Neural progenitor cell (in vitro differentiated cells): ENCODE data around the gene OR51G1. TPM values are rescaled to one million over a fixed set of nuclear protein-coding genes. Genes with fewer than 3 reads are reported as not detected.

Experiments used
- DNase-seq: peaks from one replicate; pipeline ENCODE4 v3.0.0-alpha.2; 2016; ENCODE audit warnings: low spot score
- H2AFZ ChIP-seq: fragments of 200-600 bp; sonication (generic); replicated peaks from 2 replicates; pipeline ENCODE4 v1.6.1; 2016; ENCODE audit warnings: antibody characterized with exemption
- H3F3A ChIP-seq: fragments of 200-600 bp; sonication (generic); 2 replicates; pipeline ENCODE4 v1.6.1; 2016; ENCODE audit warnings: antibody characterized with exemption, low read depth
- H3K27ac ChIP-seq: fragments of 200-600 bp; sonication (generic); 2 replicates; pipeline ENCODE4 v1.5.1; 2016; ENCODE audit warnings: mild to moderate bottlenecking
- H3K27me3 ChIP-seq: fragments of 200-600 bp; sonication (generic); 2 replicates; pipeline ENCODE4 v1.6.1; 2016; ENCODE audit warnings: mild to moderate bottlenecking, moderate library complexity
- H3K36me3 ChIP-seq: fragments of 200-600 bp; sonication (generic); 2 replicates; pipeline ENCODE4 v1.5.1; 2016
- H3K4me1 ChIP-seq: fragments of 200-600 bp; sonication (generic); 2 replicates; pipeline ENCODE4 v1.6.1; 2016; ENCODE audit warnings: mixed run types
- H3K4me2 ChIP-seq: fragments of 200-600 bp; sonication (generic); 2 replicates; pipeline ENCODE4 v1.6.1; 2016
- H3K4me3 ChIP-seq: fragments of 200-600 bp; sonication (generic); 2 replicates; pipeline ENCODE4 v1.5.1; 2016
- H3K79me2 ChIP-seq: fragments of 200-600 bp; sonication (generic); 2 replicates; pipeline ENCODE4 v1.6.1; 2016; ENCODE audit warnings: low read depth
- H3K9ac ChIP-seq: fragments of 200-600 bp; sonication (generic); 2 replicates; pipeline ENCODE4 v1.6.1; 2016
- H3K9me3 ChIP-seq: fragments of 200-600 bp; sonication (generic); 2 replicates; pipeline ENCODE4 v1.5.1; 2016; ENCODE audit warnings: low read depth
- H4K20me1 ChIP-seq: fragments of 200-600 bp; sonication (generic); 2 replicates; pipeline ENCODE4 v1.6.1; 2016; ENCODE audit warnings: low read depth
- H3K27ac Mint-ChIP-seq: 3 replicates; pipeline ENCODE4 v1.8.0; 2021; ENCODE audit warnings: mixed read lengths
- H3K27me3 Mint-ChIP-seq: 2 replicates; pipeline ENCODE4 v1.8.0; 2022; ENCODE audit warnings: low read depth, mild to moderate bottlenecking, inconsistent platforms, moderate library complexity, mixed read lengths; ENCODE audit not compliant: insufficient read depth
- H3K36me3 Mint-ChIP-seq: 3 replicates; pipeline ENCODE4 v1.8.0; 2021; ENCODE audit warnings: mixed read lengths
- H3K4me1 Mint-ChIP-seq: 3 replicates; pipeline ENCODE4 v1.8.0; 2021; ENCODE audit warnings: mixed read lengths
- H3K4me3 Mint-ChIP-seq: 3 replicates; pipeline ENCODE4 v1.8.0; 2021; ENCODE audit warnings: mild to moderate bottlenecking, moderate library complexity, mixed read lengths
- H3K9me3 Mint-ChIP-seq: 3 replicates; pipeline ENCODE4 v1.8.0; 2020; ENCODE audit warnings: mixed read lengths
- CTCF ChIP-seq: fragments of 200-600 bp; sonication (generic); IDR thresholded peaks from 2 replicates; pipeline ENCODE4 v1.5.1; 2017; ENCODE audit warnings: antibody characterized with exemption, mild to moderate bottlenecking
- EZH2 ChIP-seq: fragments of 200-600 bp; sonication (generic); IDR thresholded peaks from 2 replicates; pipeline ENCODE4 v1.6.1; 2017; ENCODE audit warnings: antibody characterized with exemption, mild to moderate bottlenecking, moderate library complexity
- EZH2phosphoT487 ChIP-seq: fragments of 200-600 bp; sonication (generic); IDR thresholded peaks from 2 replicates; pipeline ENCODE4 v1.6.1; 2017; ENCODE audit warnings: antibody characterized with exemption
- total RNA-seq: library from RNA; depleted of rRNA; stranded (reverse); fragments of >200 nt; gene quantifications from 2 replicates; pipeline ENCODE4 v1.2.3, GENCODE V29; 2015; ENCODE audit warnings: low replicate concordance

Gene OR51G1
- total RNA-seq, 1 donor from 2014 or later = not detected

- H3K4me1 ChIP-seq = no peaks in the 10 kb centered on the region
- no peaks in the 10 kb centered on the region for H3K4me1 Mint-ChIP-seq
- H3K79me2 ChIP-seq = no peaks in the 10 kb centered on the region
- no peaks in the 10 kb centered on the region for H3K36me3 Mint-ChIP-seq
- H3K27ac Mint-ChIP-seq = no peak overlapping the region
- no peaks in the 10 kb centered on the region for H3K27me3 Mint-ChIP-seq
- H3K9me3 ChIP-seq = no peaks in the 10 kb centered on the region
- no peak overlapping the region for H2AFZ ChIP-seq
- no peaks in the 10 kb centered on the region for H3K36me3 ChIP-seq
- no peak overlapping the region for H3K4me2 ChIP-seq
- H3F3A ChIP-seq = no peaks in the 10 kb centered on the region
- H4K20me1 ChIP-seq = no peaks in the 10 kb centered on the region
- H3K9me3 Mint-ChIP-seq = no peaks in the 10 kb centered on the region
- H3K9ac ChIP-seq = no peak overlapping the region
- DNase-seq = no peak
- no peak overlapping the region for H3K4me3 ChIP-seq
- no peaks in the 10 kb centered on the region for H3K27me3 ChIP-seq
- no peak overlapping the region for H3K4me3 Mint-ChIP-seq
- no peak overlapping the region for H3K27ac ChIP-seq
- TF ChIP-seq EZH2 = no peak
- no peak for TF ChIP-seq CTCF
- TF ChIP-seq EZH2phosphoT487 = no peak
Observed at GRCh38 chr11:4921796-4922195, 2.3 kb downstream of the OR51G1 start.

- no peaks in the 10 kb centered on the region for H3K9me3 ChIP-seq
- Mint-ChIP-seq H3K4me3 (no peak within 1 kb of the TSS), H3K27me3 (no peaks in the 10 kb centered on the region), H3K27ac (no peak within 1 kb of the TSS), H3K9me3 (no peaks in the 10 kb centered on the region), H3K4me1 (no peaks in the 10 kb centered on the region), H3K36me3 (no peaks in the 10 kb centered on the region)
- H2AFZ ChIP-seq = no peak within 1 kb of the TSS
- H3K27me3 ChIP-seq = no peaks in the 10 kb centered on the region
- no peaks in the 10 kb centered on the region for H3K79me2 ChIP-seq
- no peaks in the 10 kb centered on the region for H4K20me1 ChIP-seq
- H3K9ac ChIP-seq = no peak within 1 kb of the TSS
- no peak for TF ChIP-seq EZH2phosphoT487
- TF ChIP-seq EZH2 = no peak
- TF ChIP-seq CTCF = no peak
- H3K4me1 ChIP-seq = no peaks in the 10 kb centered on the region
- H3K27ac ChIP-seq = no peak within 1 kb of the TSS
- H3K4me2 ChIP-seq = no peak within 1 kb of the TSS
- no peak for DNase-seq
- H3F3A ChIP-seq = no peaks in the 10 kb centered on the region
- H3K4me3 ChIP-seq = no peak within 1 kb of the TSS
- no peaks in the 10 kb centered on the region for H3K36me3 ChIP-seq
Observed at GRCh38 chr11:4919250-4919649, 4.9 kb downstream of the OR51G1 start, which contains the start of gene OR51G2. Gene OR51G2 (minus strand): TSS chr11:4919350. CDS start chr11:4915663, 3,687 bp downstream.

GRCh38 chr11:4916581-4916980, 7.6 kb downstream of the OR51G1 start:
- Mint-ChIP-seq H3K4me3 (no peak overlapping the region), H3K4me1 (no peaks in the 10 kb centered on the region), H3K27ac (no peak overlapping the region), H3K36me3 (no peaks in the 10 kb centered on the region), H3K9me3 (no peaks in the 10 kb centered on the region), H3K27me3 (no peaks in the 10 kb centered on the region)
- no peak for TF ChIP-seq EZH2phosphoT487
- TF ChIP-seq EZH2 = no peak
- TF ChIP-seq CTCF = no peak
- Histone ChIP-seq H3K27ac (no peak overlapping the region), H3K4me3 (no peak overlapping the region), H3K4me2 (no peak overlapping the region), H3K4me1 (no peaks in the 10 kb centered on the region), H3F3A (no peaks in the 10 kb centered on the region), H3K9me3 (no peaks in the 10 kb centered on the region), H3K27me3 (no peaks in the 10 kb centered on the region), H2AFZ (no peak overlapping the region), H3K36me3 (no peaks in the 10 kb centered on the region), H4K20me1 (no peaks in the 10 kb centered on the region), H3K79me2 (no peaks in the 10 kb centered on the region), H3K9ac (no peak overlapping the region)
- no peak for DNase-seq
